ENCODE measurements around the gene SPATA16.

SPATA16 gene

DNA sequence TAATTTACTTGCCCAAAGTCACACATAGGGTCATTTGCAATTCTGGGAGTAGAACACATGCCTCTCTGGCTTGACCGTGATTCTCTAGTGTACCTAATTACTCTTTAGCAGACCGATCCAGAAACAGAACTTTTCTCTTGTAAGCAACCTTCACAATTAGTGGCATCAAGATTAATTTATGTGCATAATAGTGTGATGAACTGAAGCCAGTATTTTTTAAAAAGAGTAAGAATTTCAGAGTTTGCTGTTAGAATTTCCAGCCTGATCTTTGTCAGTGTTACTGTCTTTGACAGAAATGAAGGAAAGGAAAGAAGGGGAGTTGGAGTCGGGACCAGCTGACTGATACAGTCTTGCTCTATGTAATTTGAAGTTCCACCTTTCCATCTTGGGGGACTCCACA is 137.1 kb downstream of the SPATA16 start:
- H3K4me3 ChIP-seq (ENCODE audit: low read depth in 1 of 2, low read length in 2 of 2), result no peak overlapping the region
- H3K4me1 ChIP-seq (ENCODE audit: control insufficient read depth in 1 of 2, insufficient read depth in 2 of 2, low read length in 2 of 2), result no peaks in the 10 kb centered on the region
- no peaks in the 10 kb centered on the region for H3K9me3 ChIP-seq (ENCODE audit: control insufficient read depth in 1 of 2, low read length in 2 of 2)
- no peaks in the 10 kb centered on the region for H3K27me3 ChIP-seq (ENCODE audit: low read depth, low read length)
- H3K27ac ChIP-seq (ENCODE audit: low read length), result no peak overlapping the region
- no peaks in the 10 kb centered on the region for H3K36me3 ChIP-seq (ENCODE audit: control insufficient read depth in 1 of 2, insufficient read depth in 2 of 2, low read length in 2 of 2)

DNA sequence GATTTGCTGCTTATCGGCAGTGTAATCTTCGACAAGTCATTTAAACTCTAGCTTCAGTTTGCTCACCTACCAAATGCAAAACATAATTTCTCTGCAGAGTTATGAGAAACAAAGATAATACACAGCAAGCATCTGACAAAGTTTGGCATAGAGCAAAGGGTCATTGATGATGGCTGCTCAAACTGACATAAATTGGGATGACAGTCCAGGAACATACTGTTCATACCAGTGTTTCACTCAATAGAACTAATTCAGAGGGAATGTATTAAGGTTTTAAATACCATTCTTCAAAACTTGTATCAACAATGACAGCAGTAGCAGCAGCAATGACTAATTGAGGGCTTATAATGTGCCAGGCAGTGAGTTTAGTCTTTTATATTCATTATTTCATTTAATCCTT is 137.6 kb downstream of the SPATA16 start:
- H3K4me1 ChIP-seq (ENCODE audit: control insufficient read depth in 1 of 2, insufficient read depth in 2 of 2, low read length in 2 of 2), result no peaks in the 10 kb centered on the region
- H3K27ac ChIP-seq (ENCODE audit: low read length), result no peak overlapping the region
- no peaks in the 10 kb centered on the region for H3K27me3 ChIP-seq (ENCODE audit: low read depth, low read length)
- H3K9me3 ChIP-seq (ENCODE audit: control insufficient read depth in 1 of 2, low read length in 2 of 2), result no peaks in the 10 kb centered on the region
- H3K36me3 ChIP-seq (ENCODE audit: control insufficient read depth in 1 of 2, insufficient read depth in 2 of 2, low read length in 2 of 2), result no peaks in the 10 kb centered on the region
- no peak overlapping the region for H3K4me3 ChIP-seq (ENCODE audit: low read depth in 1 of 2, low read length in 2 of 2)

DNA sequence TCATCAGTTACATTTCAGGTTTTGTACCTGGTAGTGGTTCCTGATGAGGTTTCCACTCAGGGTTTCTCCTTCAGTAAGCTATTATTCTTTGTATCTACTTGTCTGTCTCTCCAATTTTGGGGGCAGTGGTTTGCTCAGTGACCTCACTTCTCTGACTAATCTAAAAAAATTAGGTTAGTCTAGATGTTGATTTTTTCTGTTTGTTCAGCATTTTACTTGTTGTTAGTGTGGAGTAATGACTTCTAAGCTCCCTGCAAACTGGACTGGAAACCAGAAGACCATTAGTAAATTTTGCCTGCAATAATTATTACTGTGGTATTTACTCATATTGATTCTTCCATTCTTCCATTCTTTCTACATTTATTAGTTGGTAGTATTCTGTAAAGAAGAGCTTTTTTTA is 139.4 kb downstream of the SPATA16 start:
- Histone ChIP-seq H3K27me3 (ENCODE audit: low read depth, low read length) (no peaks in the 10 kb centered on the region), H3K4me1 (ENCODE audit: control insufficient read depth in 1 of 2, insufficient read depth in 2 of 2, low read length in 2 of 2) (no peaks in the 10 kb centered on the region), H3K4me3 (ENCODE audit: low read depth in 1 of 2, low read length in 2 of 2) (no peak overlapping the region), H3K36me3 (ENCODE audit: control insufficient read depth in 1 of 2, insufficient read depth in 2 of 2, low read length in 2 of 2) (no peaks in the 10 kb centered on the region), H3K27ac (ENCODE audit: low read length) (no peak overlapping the region), H3K9me3 (ENCODE audit: control insufficient read depth in 1 of 2, low read length in 2 of 2) (no peaks in the 10 kb centered on the region)

DNA sequence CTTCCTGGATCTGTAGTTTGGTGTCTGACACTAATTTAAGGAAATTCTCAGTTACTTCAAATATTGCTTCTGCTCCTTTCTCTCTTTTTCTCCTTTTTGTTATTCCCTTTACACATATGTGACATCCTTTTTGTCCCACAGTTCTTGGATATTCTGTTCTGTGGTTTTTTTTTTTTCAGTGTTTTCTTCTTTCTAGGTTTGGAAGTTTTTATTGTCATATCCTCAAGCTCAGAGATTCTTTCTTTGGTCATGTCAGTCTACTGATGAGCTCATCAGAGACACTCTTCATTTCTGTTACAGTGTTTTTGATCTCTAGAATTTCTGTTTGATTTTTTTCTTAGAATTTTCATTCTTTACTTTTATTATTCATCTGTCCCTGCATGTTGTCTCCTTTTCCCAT is 140.5 kb downstream of the SPATA16 start:
- Histone ChIP-seq H3K27me3 (ENCODE audit: low read depth, low read length) (no peaks in the 10 kb centered on the region), H3K27ac (ENCODE audit: low read length) (no peak overlapping the region), H3K36me3 (ENCODE audit: control insufficient read depth in 1 of 2, insufficient read depth in 2 of 2, low read length in 2 of 2) (no peaks in the 10 kb centered on the region), H3K4me3 (ENCODE audit: low read depth in 1 of 2, low read length in 2 of 2) (no peak overlapping the region), H3K9me3 (ENCODE audit: control insufficient read depth in 1 of 2, low read length in 2 of 2) (no peaks in the 10 kb centered on the region), H3K4me1 (ENCODE audit: control insufficient read depth in 1 of 2, insufficient read depth in 2 of 2, low read length in 2 of 2) (no peaks in the 10 kb centered on the region)

DNA sequence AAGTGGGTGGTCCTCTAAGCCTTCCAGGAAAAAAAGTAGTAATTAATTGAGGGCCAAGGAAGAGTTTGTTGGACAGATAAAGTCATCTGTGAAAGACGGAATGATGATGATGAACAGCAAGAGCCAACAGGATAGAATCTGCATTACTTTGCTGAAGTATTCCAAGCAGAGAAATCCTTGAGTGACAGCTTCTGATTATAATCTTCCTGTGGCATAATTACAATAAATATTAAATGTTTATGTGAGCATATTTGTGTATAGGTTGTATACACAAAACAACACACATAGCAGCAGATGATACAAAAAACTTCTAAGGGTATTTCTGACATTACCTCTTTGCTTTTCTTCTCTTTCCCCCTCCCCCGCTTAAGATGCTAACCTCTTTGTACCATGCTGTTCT is 147.6 kb downstream of the SPATA16 start:
- Histone ChIP-seq H3K4me3 (ENCODE audit: low read depth in 1 of 2, low read length in 2 of 2) (no peak overlapping the region), H3K9me3 (ENCODE audit: control insufficient read depth in 1 of 2, low read length in 2 of 2) (no peaks in the 10 kb centered on the region), H3K36me3 (ENCODE audit: control insufficient read depth in 1 of 2, insufficient read depth in 2 of 2, low read length in 2 of 2) (no peaks in the 10 kb centered on the region), H3K4me1 (ENCODE audit: control insufficient read depth in 1 of 2, insufficient read depth in 2 of 2, low read length in 2 of 2) (no peaks in the 10 kb centered on the region), H3K27me3 (ENCODE audit: low read depth, low read length) (no peaks in the 10 kb centered on the region), H3K27ac (ENCODE audit: low read length) (no peak overlapping the region)

DNA sequence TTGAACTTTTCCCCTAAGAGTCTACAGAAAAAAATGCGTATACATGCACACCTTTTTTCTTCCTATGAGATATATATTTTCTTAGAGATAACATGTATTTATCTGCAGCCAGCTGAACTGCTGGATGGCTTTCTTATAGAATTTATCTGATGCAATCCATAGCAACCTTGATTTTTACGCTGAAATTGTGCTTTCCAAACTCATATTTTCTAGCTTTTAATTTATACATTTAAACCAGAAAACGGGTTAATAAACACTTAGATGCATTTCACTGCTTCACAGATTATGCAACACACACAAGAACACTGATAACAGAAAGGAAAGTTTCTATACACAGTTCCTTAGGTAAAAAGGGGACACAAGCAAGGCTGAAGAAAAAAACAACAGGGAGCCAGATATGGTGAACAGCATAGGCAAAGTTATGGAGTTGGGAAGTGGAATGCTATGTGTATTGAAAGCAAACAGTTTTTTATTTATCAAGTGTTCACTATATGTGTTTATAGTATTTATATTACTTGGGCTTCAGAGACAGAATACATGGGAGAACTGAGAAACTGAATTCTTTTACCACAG is 149.5 kb downstream of the SPATA16 start:
- no peaks in the 10 kb centered on the region for H3K36me3 ChIP-seq (ENCODE audit: control insufficient read depth in 1 of 2, insufficient read depth in 2 of 2, low read length in 2 of 2)
- no peak overlapping the region for H3K4me3 ChIP-seq (ENCODE audit: low read depth in 1 of 2, low read length in 2 of 2)
- H3K27ac ChIP-seq (ENCODE audit: low read length), result no peak overlapping the region
- no peaks in the 10 kb centered on the region for H3K4me1 ChIP-seq (ENCODE audit: control insufficient read depth in 1 of 2, insufficient read depth in 2 of 2, low read length in 2 of 2)
- no peaks in the 10 kb centered on the region for H3K27me3 ChIP-seq (ENCODE audit: low read depth, low read length)
- H3K9me3 ChIP-seq (ENCODE audit: control insufficient read depth in 1 of 2, low read length in 2 of 2), result no peaks in the 10 kb centered on the region

DNA sequence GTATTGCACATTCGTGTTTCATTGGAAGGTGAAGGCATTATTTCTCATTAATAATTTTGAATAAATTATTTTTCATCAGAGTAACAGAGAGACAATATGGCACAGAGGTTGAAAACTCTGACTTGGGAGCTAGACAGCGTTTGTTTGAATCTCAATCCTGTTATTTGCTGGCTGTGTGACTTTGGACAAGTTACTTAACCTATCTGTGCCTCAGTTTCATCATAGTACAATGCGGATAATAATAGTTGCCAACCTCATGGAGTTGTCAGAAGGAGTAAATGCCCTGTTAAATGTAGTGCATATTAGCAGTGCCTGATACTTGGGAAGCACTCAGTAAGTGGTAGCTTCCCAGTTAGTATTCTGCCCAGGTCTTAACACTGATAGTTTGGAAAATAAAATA is 151.7 kb downstream of the SPATA16 start:
- Histone ChIP-seq H3K4me3 (ENCODE audit: low read depth in 1 of 2, low read length in 2 of 2) (no peak overlapping the region), H3K9me3 (ENCODE audit: control insufficient read depth in 1 of 2, low read length in 2 of 2) (no peaks in the 10 kb centered on the region), H3K27me3 (ENCODE audit: low read depth, low read length) (no peaks in the 10 kb centered on the region), H3K4me1 (ENCODE audit: control insufficient read depth in 1 of 2, insufficient read depth in 2 of 2, low read length in 2 of 2) (no peaks in the 10 kb centered on the region), H3K27ac (ENCODE audit: low read length) (no peak overlapping the region), H3K36me3 (ENCODE audit: control insufficient read depth in 1 of 2, insufficient read depth in 2 of 2, low read length in 2 of 2) (no peaks in the 10 kb centered on the region)

DNA sequence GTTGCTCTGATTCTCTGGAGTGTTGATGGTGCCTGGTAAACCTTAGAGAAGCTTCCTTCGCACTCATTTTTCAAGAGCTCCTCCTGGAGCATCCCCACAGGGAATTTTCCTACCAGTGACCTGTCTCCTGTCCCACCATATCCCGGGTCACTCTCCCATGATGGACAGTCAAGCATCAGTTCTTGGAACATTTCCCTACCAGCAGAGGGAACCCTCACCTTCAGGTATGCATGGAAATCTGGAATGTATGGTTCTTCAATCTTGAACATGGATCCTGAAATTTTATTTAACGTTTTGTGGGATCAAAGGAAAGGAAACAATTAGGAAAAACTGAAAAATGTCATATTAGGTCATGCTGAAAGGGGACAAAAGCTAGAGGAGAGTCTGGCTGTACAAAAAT is 153.8 kb downstream of the SPATA16 start:
- no peaks in the 10 kb centered on the region for H3K27me3 ChIP-seq (ENCODE audit: low read depth, low read length)
- H3K36me3 ChIP-seq (ENCODE audit: control insufficient read depth in 1 of 2, insufficient read depth in 2 of 2, low read length in 2 of 2), result no peaks in the 10 kb centered on the region
- H3K27ac ChIP-seq (ENCODE audit: low read length), result no peak overlapping the region
- H3K9me3 ChIP-seq (ENCODE audit: control insufficient read depth in 1 of 2, low read length in 2 of 2), result no peaks in the 10 kb centered on the region
- H3K4me3 ChIP-seq (ENCODE audit: low read depth in 1 of 2, low read length in 2 of 2), result no peak overlapping the region
- H3K4me1 ChIP-seq (ENCODE audit: control insufficient read depth in 1 of 2, insufficient read depth in 2 of 2, low read length in 2 of 2), result no peaks in the 10 kb centered on the region

DNA sequence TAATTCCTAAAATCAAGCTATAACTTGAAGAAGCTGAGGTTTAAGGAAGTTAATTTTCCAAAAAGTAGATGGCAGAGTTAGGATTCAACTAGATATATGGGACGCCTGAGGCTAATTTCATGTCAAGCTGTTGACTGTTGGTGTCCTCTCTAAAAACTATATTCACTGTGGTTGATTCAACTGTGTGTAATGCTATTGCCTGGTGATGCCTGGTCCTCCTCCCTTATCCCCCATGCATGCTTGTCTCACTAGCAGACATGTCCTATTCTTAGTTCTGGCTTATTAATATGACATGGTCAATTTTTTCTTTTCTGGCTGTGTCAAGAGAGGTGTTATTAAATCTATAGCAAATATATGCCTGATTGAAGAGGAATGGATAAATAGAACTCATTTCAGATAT is 156.1 kb downstream of the SPATA16 start:
- no peak overlapping the region for H3K4me3 ChIP-seq (ENCODE audit: low read depth in 1 of 2, low read length in 2 of 2)
- no peaks in the 10 kb centered on the region for H3K36me3 ChIP-seq (ENCODE audit: control insufficient read depth in 1 of 2, insufficient read depth in 2 of 2, low read length in 2 of 2)
- H3K9me3 ChIP-seq (ENCODE audit: control insufficient read depth in 1 of 2, low read length in 2 of 2), result no peaks in the 10 kb centered on the region
- H3K4me1 ChIP-seq (ENCODE audit: control insufficient read depth in 1 of 2, insufficient read depth in 2 of 2, low read length in 2 of 2), result no peaks in the 10 kb centered on the region
- H3K27ac ChIP-seq (ENCODE audit: low read length), result no peak overlapping the region
- H3K27me3 ChIP-seq (ENCODE audit: low read depth, low read length), result no peaks in the 10 kb centered on the region

DNA sequence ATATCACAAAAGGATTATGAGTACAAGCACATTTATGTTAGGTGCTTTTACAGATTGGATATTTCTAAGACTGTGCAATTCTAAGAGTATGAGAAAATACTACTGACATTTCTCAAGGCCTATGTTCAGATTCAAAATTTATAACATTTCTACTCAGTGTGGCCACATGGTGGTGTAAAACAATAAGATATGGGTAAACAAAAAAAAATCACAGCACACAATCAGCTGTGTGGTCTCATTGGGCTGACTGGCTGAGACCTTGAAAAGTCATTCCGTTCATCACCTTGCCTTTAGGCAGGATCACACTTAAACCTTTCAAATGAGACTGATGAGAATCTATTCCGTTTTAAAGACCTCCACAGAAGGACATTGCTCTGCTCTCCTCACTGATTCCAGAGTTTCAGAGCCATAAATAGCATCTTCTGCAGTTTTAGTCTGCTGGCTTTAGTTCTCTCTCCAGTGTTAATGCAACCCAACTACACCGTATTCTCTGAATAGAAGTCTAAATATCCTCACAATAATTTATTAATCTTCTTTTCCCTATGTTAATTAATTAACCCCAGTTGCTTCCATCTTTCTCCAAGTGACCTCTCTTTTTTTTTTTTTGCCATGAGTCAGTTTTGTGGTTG is 158.2 kb downstream of the SPATA16 start:
- no peaks in the 10 kb centered on the region for H3K9me3 ChIP-seq (ENCODE audit: control insufficient read depth in 1 of 2, low read length in 2 of 2)
- no peaks in the 10 kb centered on the region for H3K36me3 ChIP-seq (ENCODE audit: control insufficient read depth in 1 of 2, insufficient read depth in 2 of 2, low read length in 2 of 2)
- H3K4me1 ChIP-seq (ENCODE audit: control insufficient read depth in 1 of 2, insufficient read depth in 2 of 2, low read length in 2 of 2), result no peaks in the 10 kb centered on the region
- H3K27ac ChIP-seq (ENCODE audit: low read length), result no peak overlapping the region
- no peaks in the 10 kb centered on the region for H3K27me3 ChIP-seq (ENCODE audit: low read depth, low read length)
- H3K4me3 ChIP-seq (ENCODE audit: low read depth in 1 of 2, low read length in 2 of 2), result no peak overlapping the region

DNA sequence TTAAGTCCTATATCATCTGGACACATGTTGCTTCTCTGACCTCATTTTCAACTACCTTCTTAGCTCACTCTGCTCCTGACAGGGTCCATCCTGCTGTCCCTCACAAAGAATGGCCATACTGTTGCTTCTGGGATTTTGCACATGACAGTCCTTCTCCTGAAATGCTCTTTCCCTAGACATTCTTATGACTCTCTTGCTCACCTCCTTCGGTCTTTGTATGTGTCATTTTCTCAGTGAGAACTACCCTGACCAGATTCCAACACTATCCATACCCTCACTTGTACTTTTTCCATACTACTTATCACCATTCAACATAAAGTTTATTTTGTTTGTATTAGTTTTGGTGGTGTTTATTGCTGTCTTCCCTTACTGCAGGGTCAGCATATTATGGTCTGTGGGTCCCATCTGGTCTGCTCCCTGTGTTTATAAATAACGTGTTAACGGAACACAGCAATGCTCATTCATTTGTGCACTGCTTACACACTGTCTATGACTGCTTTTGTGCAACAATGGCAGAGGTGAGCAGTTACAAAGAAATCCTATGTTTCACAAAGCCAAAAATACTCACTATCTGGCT is 159.5 kb downstream of the SPATA16 start:
- Histone ChIP-seq H3K9me3 (ENCODE audit: control insufficient read depth in 1 of 2, low read length in 2 of 2) (no peaks in the 10 kb centered on the region), H3K4me3 (ENCODE audit: low read depth in 1 of 2, low read length in 2 of 2) (no peak overlapping the region), H3K36me3 (ENCODE audit: control insufficient read depth in 1 of 2, insufficient read depth in 2 of 2, low read length in 2 of 2) (no peaks in the 10 kb centered on the region), H3K27me3 (ENCODE audit: low read depth, low read length) (no peaks in the 10 kb centered on the region), H3K27ac (ENCODE audit: low read length) (no peak overlapping the region), H3K4me1 (ENCODE audit: control insufficient read depth in 1 of 2, insufficient read depth in 2 of 2, low read length in 2 of 2) (no peaks in the 10 kb centered on the region)

DNA sequence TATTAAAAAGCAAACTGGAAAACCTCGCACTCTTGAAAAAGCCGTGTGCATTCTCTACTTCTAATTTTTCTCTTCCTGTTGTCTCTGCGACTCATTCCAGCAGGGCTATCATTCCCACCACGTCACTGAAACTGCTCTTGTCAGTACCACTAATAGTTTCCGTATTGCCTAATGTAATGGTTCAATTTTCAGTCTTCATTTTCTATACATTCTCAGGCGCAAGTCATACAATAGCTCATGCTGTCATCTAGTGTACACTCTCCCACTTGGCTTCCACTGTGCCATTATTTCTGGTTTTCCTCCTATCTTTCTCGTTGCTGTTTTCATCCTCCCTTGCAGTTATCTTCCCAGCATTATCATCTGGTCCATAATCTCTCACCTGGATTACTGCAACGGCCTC is 160.2 kb downstream of the SPATA16 start:
- Histone ChIP-seq H3K36me3 (ENCODE audit: control insufficient read depth in 1 of 2, insufficient read depth in 2 of 2, low read length in 2 of 2) (no peaks in the 10 kb centered on the region), H3K27me3 (ENCODE audit: low read depth, low read length) (no peaks in the 10 kb centered on the region), H3K27ac (ENCODE audit: low read length) (no peak overlapping the region), H3K4me3 (ENCODE audit: low read depth in 1 of 2, low read length in 2 of 2) (no peak overlapping the region), H3K9me3 (ENCODE audit: control insufficient read depth in 1 of 2, low read length in 2 of 2) (no peaks in the 10 kb centered on the region), H3K4me1 (ENCODE audit: control insufficient read depth in 1 of 2, insufficient read depth in 2 of 2, low read length in 2 of 2) (no peaks in the 10 kb centered on the region)
